8988T (cell line): ENCODE results near the gene KIFC1.
A peak's percentile ranks its signal among the peaks of the same experiment; 100 is the strongest.

Experiments used
- DNase-seq: peaks from one replicate; pipeline ENCODE4 v3.0.0; 2011

The KIFC1 gene

GRCh38 chr6:33412140-33413009 is 20.8 kb downstream of the KIFC1 start:
- no peak for DNase-seq

GRCh38 chr6:33413241-33414120 is 21.9 kb downstream of the KIFC1 start:
- DNase-seq: no peak

DNA sequence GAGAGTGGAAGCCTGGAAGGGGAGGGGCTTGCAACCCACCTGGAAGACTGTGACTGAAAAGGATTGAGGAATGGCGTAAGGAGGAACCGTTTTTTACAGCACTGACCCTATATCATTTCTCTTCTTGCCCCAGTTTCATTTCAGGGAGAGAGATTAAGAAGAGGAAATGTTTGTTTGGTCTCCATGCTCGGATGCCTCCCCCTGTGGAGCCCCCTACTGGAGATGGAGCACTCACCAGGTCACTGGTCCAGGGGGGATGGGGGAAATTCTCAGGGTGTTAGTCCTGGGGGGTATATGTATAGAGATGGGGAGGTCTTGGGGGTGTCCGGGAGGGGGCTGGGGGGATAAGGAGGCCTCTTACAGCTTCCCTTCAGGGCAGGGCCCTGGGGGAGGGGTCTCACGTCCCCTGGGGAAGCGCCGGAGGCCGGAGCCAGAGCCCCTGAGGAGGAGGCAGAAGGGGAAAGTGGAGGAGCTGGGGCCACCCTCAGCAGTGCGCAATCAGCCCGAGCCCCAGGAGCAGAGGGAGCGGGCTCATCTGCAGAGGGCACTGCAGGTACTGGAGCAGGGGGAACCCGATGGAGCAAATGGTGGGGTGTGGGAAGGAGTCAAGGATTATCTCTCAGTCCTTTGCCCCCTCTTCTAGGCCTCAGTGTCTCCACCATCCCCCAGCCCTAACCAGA is 23.1 kb downstream of the KIFC1 start:
- DNase-seq: peak; percentile 85

GRCh38 chr6:33415831-33416230 is 24.2 kb downstream of the KIFC1 start:
- DNase-seq: no peak

DNA sequence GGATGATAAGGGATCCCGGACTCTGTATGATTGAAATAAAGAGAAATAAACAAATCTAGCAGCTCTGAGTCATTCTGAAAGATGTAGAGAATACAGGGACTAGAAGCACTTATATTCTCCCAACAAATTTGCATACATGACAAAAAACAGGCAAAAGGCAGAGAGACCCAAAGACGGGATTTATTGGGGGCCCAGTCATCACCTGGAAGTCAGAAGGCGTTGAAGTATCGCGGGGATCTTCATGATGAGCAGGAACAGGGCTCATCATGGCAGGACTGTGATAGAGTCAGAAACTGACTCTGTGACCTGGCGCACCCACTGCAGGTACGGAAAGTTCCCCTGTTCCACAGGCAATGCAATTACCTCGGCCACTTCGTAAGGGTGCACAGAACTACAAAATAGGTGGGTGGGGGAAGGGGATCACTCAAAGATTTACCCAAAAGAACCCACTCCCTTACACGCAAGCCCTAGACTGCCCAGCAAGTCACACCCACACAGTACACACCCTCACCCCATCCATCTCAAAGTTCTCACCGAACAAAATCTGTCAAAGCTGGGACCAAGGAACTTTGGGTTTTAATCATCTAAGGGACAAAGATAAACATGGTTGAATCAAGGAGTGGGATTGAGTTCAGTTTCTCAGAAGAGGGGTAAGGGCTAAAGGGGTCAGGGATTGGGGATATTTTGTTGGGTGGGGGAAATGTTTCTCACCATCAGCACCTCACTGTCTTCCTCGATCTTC is 24.9 kb downstream of the KIFC1 start:
- DNase-seq: no peak

GRCh38 chr6:33417128-33417902 is 25.7 kb downstream of the KIFC1 start:
- no peak for DNase-seq

DNA sequence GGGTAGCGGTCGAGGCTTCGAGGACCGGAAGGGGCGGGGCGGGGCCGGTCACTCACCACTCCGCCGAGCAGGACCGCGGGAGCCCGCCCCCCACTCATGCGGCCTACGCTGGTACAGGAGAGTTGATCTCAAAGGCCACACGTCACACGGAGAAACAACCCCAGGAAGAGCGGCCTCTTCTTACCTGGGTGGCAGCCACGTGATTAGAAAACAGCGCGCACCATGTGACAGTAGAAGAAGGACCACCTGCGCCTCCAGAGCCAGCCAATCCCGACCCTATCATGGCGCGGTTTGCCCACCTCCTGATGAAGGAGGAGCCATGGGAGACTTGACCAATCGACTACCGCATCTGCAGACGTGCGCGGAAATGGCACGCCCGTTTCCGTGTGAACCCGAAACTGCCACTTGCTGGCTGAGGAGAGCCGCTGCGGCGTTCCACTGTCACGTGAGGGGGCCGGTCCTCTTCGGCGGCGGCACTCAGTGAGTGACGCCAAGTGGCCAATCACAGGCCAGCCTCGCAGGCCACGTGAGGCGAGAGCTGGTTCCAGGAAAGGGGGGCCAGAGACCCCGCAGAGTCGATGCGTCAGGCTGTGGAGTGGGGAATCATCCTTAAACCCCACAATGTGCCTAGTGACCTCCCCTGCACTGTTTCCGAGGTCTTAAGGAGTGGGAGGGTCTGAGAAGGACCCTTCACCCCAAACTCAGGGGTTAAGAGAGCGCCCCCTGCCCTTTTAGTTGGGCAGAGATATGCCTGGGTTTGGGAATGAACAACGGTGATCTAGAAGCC is 26.5 kb downstream of the KIFC1 start, which contains the start of gene CUTA:
Gene CUTA, minus strand, starts transcription at position 205 of the 787 bp plus-strand sequence. Its CDS starts 107 bp downstream, at position 98.
- DNase-seq: peak; percentile 90

- no peak for DNase-seq
Observed at GRCh38 chr6:33418690-33419291, 27.2 kb downstream of the KIFC1 start.

- DNase-seq: no peak
Observed at GRCh38 chr6:33419580-33420490, 28.2 kb downstream of the KIFC1 start, which contains the start of gene SYNGAP1. TSS of gene SYNGAP1 (plus strand) at chr6:33420065. CDS start at chr6:33420265, 200 bp downstream.

DNA sequence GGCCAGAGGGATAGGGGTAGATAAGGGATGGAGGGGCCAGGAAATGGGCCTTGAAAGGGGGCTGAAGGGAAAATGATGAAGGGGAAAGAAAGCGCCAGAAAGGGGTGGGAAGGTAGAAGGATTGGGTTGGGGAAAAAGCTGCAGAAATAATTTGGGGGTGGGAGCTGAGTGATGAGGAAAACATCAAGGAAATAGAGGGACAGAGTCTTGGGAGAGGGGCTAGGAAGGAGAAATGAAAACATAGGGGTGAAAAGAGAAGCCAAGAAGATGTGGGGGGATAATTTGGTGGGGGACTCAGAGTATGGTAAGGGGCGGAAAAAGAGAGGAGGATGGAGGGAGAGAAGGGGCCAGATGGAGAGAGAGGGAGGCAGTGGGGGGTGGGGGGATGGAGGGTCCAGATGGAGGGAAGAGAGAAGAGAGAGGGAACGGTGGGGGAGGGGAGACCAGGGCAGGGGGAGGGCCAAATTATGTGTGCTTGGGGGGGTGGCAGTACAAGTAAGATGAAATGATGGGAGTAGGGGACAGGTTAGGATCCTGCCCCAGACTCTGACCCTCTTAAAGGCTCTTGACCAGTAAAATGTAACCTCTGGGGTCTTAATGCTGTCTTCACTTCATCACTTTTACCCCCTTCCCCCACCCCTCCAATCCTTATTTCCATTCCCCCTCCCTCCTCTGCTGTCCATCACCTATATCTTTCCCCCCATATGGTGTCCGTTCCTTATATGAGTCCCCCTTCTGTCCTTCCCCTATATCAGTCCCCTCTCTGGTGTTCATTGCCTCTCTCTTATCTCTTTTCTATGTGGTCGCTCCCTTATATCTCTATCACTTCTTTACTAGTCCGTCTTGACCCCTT is 29.1 kb downstream of the KIFC1 start:
- DNase-seq: no peak

- no peak for DNase-seq
Observed at GRCh38 chr6:33421344-33421643, 29.7 kb downstream of the KIFC1 start.

- no peak for DNase-seq
Observed at GRCh38 chr6:33423777-33424176, 32.2 kb downstream of the KIFC1 start.

DNA sequence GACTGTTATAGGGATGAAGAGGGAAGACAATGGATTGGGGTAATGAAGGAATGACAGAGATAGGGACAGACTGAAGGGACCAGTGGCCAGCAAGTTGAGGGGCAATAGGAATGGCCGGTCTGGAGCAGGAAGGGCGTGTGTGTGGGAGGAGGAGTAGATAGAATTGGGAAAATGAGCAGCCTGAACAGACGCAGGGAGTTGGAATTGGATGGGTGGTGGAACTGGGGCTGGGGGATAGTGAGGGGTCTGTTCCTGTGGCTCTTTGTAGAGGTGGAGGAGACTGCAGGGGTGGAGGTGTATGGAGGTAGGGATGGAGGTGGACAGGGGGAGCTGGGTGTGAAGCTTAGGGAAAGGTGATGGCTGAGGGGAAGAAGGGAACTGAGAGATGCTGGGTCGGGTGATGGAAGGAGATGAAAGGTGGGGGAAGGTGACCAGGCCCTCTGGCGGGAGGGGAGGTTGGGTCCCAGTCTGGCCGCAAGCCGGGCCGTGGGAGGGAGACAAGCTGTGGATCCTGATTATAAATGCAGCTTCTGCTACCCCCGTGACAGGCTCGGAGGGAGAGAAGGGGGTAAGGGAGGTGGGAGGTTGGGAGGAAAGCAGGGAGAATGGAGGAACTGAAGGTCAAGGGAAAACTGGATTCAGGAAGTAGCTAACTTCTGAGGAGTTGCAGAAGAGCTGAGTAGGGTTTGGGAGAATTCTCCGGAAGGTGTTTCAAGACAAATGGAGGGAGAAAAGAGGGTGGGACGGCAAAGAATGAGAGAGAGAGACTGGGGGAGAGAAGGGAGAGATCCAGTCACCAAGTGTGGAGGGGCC is 33.4 kb downstream of the KIFC1 start:
- DNase-seq: no peak

DNA sequence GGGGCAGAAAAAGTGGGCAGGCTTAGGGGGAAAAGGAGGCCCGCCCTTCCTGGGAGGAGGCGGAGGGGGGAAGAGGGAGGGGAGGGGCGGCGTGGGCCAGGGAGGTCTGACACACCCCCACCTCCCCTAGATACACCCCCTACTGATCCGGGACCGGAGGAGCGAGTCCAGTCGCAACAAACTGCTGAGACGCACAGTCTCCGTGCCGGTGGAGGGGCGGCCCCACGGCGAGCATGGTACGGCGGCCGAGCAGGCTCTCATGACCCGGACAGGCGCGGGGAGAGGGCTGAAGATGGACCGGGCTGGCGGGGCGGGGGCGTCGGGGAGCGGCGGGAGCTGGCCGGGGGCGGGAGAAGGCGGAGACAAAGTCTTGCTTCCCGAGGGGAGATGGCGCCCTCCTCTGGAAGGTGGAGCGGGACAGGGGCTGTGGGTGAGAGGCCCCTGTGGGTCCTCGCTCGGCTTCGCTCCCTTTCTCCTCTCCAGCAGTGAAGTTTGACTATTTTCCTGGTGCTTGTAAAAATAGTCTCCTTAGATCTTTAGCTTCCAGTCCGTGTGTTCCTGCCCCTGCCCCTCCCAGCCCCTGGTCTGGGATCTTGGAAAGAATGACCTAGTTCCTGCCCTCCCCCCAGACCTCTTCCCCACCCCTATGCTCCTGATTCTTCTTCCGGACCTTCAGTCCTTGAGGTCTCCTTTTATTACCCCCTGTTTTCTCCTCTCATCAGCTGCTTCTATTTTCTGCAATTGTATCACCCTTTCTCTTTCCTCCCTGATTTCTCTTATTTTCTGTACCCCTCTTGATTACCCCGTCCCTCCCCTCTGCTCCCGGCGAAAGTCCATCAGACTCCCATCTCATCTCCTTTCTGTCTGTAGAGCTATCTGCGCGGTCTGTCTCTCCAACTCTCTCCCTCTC is 34.3 kb downstream of the KIFC1 start:
- peak; percentile 98 for DNase-seq

- DNase-seq: no peak
Observed at GRCh38 chr6:33426590-33427511, 35.2 kb downstream of the KIFC1 start.
